GM19328 (cell line): Measurements from ENCODE around the gene USP47.

Experiments used
- ATAC-seq: cut with Tn5 transposase; IDR thresholded peaks from one replicate; pipeline ENCODE4 v1.9.1; 2021; ENCODE audit warnings: mild to moderate bottlenecking, moderate library complexity; ENCODE audit not compliant: unreplicated experiment

Gene USP47

DNA sequence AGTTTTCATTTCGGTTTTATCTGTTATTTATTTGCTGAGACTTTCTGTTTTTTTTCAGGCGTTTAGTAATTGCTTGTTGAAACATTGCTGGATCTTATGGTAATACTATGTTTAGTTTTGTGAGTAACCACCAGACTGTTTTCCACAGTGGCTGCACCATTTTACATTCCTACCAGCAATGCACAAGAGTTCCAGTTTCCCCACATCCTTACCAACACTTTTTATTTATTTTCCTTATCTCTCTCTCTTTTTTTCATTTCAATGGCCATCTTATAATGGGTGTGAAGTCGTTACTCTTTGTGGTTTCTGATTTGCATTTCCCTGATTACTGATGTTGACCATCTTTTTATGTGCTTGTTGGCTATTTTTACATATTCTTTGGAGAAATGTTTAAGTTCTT is 23.7 kb downstream of the USP47 start:
- ATAC-seq, result no peak

DNA sequence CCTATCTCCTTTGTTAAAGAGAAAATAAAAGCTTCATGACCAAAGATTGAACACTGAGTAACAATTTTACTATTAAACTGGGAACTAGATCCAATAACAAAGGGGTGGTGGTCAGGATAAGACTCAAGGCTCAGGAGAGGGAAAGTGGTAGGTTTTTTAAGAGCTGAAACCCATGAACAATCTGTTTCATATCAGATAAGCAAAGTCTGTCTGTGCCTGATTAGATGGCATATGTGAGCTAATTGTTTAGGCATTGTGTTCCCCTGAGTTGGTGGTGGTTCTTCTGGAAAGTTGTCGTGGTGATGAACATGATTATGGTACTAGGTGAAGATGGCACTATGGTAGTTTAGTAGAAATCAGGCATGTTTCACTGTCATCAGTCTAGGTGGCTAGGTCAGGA is 24.4 kb downstream of the USP47 start:
- no peak for ATAC-seq

DNA sequence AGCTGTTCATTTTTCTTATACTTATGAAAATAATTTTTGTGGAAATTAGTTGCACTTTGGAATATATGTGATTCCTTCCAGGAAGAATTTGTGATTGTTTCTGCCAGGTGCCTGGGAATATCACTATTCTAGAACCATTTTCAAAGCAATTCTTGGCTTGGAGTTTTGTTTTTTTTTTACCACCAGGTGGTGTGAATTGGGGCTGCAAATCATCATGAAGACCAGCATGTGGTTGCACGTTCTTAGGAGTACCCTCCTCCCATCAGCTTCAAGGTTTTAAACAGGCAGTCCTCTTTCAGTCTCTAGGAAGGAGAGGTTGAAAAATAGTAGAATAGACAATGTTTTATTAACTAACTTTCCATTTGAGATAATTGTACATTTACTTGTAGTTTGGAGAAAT is 25.9 kb downstream of the USP47 start:
- ATAC-seq, result no peak

DNA sequence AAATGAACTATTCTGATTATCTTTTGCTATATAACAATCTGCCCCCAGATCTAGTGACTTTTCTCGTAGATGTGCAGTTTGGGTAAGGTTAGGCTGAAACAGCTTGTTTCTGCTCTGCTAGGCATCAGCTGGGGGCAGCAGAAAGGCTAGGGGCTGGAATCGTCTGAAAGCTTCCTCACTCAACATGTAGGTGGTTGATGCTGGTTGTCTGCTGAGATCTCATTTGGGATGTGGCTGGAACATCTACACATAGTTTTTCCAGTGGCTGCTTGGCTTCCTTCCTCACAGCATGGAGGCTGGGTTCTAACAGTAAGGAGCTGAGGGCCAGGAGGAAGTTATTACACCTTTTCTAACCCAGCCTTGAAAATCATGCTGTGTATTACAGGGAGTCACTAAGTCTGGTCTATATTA is 30.2 kb downstream of the USP47 start:
- no peak for ATAC-seq

DNA sequence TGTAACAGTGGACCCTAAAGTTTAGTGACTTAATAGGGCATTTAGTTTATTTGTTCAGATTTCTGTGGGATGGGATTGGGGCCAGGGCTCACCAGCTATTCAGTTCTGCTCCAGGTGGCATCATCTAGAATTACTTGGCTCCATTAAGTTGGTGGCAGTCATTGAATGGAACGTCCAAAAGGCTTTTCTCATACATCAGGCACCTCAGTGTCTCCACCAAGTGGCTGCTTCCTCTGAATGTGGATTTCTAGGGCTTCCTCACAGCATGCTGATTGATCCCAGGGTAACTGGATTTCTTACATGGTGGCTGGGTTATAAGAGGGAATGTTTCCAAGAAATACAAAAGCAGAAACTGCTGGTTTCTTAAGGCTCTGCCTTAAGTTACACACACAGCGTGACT is 34.7 kb downstream of the USP47 start:
- ATAC-seq, result no peak

DNA sequence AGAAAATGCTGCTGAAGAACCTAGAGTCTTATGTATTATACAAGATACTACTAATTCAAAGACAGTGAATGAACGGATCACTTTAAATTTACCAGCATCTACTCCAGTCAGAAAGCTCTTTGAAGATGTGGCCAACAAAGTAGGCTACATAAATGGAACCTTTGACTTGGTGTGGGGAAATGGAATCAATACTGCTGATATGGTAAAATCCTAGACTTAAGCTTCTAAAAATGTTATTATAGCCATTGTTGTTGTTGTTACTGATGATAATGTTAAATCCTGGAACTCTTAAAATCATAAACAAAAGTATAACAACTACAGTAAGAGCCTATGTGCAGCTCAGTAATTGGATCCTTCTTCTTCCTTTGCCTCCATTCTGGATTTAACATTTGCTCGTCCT is 38.4 kb downstream of the USP47 start:
- ATAC-seq, result no peak

DNA sequence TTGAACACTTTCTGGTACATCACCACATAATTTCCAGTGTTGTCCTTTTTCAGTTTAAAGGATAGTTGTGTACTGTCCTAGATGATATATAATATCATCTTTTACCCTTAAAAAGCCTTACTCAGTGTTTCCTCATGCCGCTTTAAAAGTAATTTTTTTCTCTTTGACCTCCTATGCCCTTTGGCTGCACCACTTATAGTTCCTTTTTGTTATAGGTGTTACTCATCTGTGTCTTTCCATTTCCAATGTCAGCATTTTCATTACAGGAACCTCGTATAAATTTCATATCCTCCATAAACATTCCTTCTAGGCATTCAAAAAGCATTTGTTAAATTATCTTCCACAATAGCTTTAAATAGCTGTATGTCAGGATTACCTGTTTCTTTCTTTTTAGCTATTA is 40.8 kb downstream of the USP47 start:
- no peak for ATAC-seq

DNA sequence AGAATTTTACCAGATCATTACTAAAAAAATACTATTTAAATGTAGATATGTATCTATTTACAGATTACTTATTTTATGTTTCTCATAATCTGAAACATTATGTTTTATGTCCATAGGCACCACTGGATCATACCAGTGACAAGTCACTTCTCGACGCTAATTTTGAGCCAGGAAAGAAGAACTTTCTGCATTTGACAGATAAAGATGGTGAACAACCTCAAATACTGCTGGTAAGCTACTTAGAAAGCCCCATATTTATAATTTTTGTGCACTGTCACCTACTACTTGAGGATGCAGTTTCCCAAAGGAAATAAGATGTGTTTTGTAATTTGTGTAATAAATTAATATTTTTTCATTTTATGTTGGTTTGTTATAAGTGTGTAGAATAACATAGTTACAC is 42.6 kb downstream of the USP47 start:
- ATAC-seq, result no peak

DNA sequence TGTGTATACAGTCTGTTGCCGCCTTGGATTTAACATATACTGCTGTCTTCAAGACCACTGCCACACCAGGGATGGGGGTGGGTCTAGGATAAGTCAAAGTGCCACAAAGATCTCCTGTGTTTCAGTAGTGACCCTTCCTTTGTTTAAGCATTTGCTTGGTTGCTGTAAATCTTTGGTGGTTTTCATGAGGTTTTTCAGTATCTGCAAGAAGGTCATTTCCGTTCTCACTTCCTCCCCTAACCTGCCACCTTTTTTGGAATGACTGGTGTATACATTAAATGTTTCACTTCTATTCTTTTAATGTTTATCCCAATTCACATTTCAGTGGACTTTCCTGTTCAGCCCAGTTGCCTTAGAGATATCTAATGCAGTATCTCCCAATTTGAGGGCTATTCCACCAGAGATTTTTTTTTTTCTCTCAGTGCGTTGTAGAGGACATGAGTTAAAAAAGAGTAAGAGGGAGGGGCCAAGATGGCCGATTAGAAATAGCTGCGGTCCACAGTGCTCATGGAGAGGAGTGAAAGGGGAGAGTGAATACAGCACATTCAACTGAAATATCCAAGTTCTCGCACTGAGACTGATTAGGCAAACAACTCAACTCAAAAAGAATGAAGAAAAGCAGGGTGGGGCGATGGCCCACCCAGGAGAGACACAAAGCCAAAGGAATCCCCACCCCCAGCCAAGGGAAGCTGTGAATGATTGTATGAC is 43.2 kb downstream of the USP47 start:
- peak; percentile 76 for ATAC-seq

DNA sequence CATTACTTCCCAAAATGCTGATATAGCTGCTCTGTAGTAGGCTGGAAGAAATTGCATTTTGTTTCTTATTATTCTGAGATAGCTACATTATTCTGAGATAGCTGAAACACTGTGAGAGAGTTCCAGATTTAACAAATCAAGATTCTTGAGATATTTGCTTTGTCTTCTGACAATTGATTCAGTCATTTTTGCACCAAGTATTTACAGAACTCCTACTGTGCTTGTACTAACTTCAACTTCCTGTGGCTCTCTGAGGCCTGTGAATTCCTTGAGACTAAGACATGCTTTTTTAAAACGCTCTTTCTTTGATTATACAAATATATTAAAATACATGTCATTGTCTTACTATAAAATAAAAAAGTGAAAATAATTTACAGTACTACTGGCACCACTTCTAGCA is 52.7 kb downstream of the USP47 start:
- no peak for ATAC-seq

DNA sequence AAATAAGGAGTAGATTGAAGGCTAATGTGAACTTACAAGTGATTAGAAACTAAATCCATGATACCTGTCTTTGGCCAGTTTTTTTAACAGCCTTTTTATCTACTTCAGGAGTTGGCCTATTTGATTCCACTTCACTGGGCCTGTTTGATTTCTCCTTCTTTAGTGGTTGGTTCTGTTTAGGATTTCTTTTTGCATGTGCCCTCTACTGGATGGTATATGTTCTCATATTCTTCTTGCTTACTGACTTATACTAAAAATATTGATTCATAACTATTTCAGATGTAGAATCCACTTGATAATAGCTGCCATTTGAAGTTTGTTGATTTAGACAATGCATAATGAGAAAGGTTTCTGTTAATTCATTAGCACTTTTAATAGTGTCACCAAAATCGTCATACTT is 53.9 kb downstream of the USP47 start:
- ATAC-seq, result no peak

DNA sequence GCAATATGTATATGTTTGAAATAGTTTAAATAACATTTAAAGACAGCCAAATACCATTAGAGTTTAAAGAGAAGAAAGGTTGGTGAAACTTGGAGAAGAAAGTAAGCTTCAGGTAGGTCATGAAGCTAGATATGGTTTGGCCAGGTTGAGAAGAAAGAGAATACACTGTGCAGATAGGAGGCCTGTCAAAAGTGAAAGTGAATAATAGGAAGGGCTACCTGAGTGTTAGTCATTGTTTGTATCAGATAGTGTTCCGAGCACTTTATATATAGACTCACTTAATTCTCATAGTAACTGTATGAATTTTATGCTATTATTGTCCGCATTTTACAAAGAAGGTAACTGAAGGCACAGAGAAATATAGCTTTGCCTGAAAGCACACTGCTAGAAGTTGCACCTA is 56.9 kb downstream of the USP47 start:
- no peak for ATAC-seq

DNA sequence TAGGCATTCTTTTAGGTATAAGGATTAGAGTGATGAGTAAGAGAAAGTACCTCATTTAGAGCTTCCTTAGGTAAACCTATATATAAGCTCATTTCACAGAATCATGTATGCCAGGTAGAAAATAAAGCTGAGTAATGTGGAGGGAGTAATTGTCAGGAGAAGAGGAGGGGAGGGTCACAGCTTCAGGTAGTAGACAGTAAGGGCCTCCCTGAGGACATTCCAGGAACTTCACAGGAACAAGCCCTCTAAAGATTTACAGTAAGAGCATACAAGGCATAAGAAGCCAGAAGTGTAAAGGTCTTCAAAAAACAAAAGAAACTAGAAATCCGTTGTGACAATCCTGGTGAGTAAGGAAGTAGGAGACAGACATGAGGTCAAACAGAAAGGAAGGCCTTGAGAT is 57.6 kb downstream of the USP47 start:
- ATAC-seq, result no peak

DNA sequence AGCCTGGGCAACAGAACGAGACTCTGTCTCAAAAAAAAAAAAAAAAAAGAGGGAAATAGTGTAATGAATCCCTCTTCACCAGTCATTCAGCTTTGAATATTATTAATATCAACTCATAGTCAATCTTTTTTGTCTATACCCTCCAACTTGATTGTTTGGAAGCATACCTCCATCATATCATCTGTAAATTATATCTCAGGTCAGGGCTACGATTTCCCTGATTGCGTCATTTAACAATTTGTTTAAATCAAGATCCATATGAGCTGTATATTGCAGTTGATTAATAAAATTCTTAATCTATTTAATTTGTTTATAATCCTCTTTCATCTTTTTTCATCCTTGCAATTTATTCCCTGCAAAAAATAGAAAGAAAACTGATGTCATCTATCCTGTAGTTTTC is 60.2 kb downstream of the USP47 start:
- ATAC-seq, result no peak

DNA sequence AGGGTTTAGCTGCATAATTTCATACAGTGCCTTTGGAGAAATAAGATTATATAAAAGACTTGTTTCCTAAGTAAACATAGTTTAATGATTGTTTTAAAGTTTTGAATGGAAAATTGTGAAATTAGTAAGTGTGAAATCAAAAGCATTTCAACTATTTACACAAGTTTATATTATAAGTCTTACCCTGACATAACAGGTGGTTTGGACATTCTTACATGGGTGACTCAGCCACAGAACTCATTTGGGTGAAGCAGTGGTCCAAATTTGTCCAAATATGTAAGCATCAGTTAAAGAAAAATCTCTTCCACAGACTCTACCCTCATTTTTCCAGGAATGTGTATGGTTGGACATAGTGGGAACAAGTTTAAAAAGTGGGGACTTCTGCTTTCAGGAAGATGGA is 68.0 kb downstream of the USP47 start:
- no peak for ATAC-seq

DNA sequence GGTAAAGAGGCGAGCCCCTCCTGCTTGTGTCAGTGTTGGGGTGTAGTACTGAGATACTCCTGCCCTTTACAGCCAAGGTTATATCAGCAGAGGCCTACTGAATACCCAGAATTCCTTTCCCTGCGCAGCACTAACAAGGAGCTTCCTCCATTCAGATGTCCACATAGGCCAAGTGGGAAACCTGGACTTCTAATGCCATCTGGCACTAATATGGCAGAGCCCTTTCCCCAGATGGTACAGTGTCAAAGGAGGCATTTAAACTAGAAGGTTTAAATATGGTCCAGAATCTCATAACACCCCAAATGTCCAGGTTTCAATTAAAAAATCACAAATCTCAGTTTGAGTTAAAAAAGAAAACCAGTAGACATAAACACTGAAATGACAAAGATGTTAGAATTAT is 68.8 kb downstream of the USP47 start:
- ATAC-seq, result no peak

DNA sequence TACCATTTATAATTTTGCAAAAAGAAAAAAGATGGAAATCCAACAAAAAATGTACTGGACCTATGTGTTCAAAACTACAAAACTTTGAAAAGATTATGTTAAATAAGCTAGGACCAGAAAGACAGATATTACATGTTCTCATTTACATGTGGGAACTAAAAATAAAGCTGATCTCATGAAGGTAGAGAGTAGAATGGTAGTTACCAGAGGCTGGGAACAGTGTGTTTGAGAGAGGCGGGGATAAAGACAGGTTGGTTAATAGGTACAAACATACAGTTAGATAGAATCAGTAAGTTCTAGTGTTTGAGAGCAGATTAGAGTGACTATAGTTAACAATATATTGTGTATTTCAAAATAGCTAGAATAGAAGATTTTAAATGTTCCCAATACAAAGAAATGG is 71.6 kb downstream of the USP47 start:
- ATAC-seq, result no peak

DNA sequence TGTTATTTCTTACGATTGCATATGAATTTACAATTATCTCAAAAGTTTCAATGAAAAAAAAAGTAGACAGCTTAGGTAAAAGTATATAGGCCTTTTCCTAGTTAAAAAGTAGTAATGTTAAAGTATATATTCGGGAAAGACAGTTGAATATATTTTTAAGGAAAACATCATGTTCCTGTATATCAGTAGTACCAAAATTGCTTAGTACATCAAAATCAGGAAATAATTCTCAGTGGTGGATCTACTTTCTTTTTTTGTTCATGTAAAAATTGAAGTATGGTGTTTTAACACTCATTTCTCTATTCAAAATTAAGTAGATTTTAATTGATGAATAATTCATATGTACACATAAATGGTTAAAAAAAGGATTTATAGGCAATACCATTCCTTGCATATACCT is 73.9 kb downstream of the USP47 start:
- no peak for ATAC-seq

DNA sequence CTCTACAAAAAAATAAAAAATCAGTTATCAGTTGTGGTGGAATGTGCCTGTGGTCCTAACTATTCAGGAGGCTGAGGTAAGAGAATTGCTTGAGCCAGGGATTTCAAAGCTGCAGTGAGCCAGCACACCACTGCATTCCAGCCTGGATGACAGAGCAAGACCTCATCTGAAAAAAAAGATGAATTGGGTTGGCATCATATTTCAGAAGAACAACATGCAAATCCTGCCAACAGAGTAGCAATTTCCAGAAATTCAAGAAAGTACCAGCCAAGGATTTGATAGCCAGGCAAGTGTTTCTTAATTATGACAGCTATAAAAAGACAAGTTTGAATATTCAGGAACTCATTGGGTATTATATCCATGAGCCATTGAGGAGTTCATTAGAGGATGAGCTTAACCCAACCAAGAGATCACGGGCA is 75.2 kb downstream of the USP47 start:
- ATAC-seq, result no peak

DNA sequence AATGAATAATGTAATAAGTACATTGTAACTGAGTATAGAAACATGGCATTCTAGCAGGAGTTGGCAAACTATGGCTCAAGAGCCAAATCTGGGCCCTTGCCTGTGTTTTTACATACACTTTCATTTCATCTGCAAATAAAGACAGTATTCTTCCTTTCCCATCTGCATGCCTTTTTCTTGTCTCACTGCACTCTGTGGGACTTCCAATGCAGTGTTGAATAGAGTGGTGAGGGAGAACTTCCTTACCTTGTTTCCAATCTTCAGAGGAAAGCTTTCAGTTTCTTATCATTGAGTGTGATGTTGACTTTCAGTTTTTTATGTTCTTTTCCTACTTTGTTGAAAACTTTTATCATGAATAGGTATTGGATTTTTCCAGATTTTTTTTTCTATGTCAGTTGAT is 82.1 kb downstream of the USP47 start:
- no peak for ATAC-seq

DNA sequence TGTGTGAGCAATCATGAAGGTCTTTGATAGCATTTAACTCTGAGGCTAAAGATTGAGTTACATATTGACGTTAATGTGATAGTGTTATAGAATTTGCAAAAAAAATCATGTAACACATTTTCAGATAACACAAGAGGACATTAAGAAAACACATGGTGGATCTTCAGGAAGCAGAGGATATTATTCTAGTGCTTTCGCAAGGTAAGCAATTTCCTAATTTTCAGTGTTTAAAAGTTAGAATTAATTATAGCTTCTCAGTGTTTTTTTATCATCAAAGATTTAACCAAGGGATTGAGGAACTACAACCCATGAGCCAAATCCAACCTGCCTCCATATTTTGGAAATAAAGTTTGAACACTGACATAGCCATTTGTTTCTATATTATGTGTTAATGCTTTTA is 88.1 kb downstream of the USP47 start:
- ATAC-seq, result no peak

DNA sequence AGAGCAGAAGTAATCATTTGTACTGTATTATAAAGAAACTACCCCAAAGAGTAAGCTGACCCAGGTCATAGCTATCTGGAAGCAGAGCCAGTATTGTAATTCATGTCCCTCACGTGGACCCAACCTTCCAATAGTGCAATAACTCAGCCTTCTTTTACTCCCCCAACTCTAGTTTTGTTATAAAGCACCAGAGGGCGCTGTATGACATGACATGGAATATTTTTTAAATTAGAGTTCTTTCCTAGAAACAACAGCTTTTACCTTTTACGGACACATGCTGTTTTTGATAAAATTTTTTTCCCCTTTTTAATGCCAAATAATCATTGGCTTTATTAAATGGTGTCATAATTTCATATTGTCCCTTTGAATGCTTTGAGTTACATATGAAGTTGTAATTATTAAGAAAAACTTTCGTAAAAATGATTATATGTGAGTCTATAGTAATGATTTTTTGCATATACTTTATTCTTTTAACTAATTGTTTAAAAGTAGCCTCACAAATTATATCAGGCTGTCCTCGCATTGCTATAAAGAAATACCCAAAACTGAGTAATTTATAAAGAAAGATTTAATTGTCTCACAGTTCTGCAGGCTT is 89.8 kb downstream of the USP47 start:
- no peak for ATAC-seq

DNA sequence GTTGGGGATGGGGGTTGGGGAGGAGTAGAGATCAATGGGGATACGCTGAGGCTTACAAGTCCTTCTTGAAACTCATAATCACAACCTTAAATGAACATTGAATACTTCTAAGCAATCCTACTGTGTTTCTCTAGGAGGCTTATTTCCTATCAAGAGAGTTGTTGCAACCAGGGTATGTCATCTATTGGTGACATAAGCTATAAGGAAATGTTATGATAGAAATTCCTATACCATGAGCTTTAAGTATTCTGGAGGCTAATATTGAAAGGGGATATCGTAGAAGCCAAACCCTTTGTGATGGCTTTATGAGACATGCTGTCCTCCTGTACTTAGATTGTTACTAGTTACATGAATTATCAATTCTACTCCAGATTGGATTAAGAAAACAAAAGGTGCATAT is 93.8 kb downstream of the USP47 start:
- no peak for ATAC-seq
